DND-41 (cell line): Measurements from ENCODE around the gene SLC22A12.

Experiments used
- ATAC-seq: fragments of 200-7000 bp; cut with Tn5 transposase; 3 replicates; pipeline ENCODE4 v1.9.1; 2021; ENCODE audit warnings: low read depth; ENCODE audit not compliant: insufficient read depth
- DNase-seq: peaks from one replicate; pipeline ENCODE4 v3.0.0-alpha.2; 2020
- H2AFZ ChIP-seq: 2 replicates; pipeline ENCODE4 v1.6.0; 2012; ENCODE audit warnings: low read depth, low read length
- H3K27ac ChIP-seq: 2 replicates; pipeline ENCODE4 v1.5.1; 2012; ENCODE audit warnings: low read length, inconsistent platforms
- H3K27me3 ChIP-seq: fragments of 200-600 bp; sonication (generic); 2 replicates; pipeline ENCODE4 v1.6.0; 2012; ENCODE audit warnings: low read length, mild to moderate bottlenecking, inconsistent platforms; ENCODE audit not compliant: insufficient read depth, poor library complexity
- H3K36me3 ChIP-seq: 2 replicates; pipeline ENCODE4 v1.5.1; 2012; ENCODE audit warnings: low read length, inconsistent platforms; ENCODE audit not compliant: insufficient read depth
- H3K4me1 ChIP-seq: 2 replicates; pipeline ENCODE4 v1.5.1; 2012; ENCODE audit warnings: mild to moderate bottlenecking, low read length; ENCODE audit not compliant: insufficient read depth
- H3K4me2 ChIP-seq: 2 replicates; pipeline ENCODE4 v1.6.0; 2012; ENCODE audit warnings: mild to moderate bottlenecking, moderate library complexity, low read length, inconsistent platforms; ENCODE audit not compliant: insufficient read depth
- H3K4me3 ChIP-seq, 2 experiments: fragments of 200-600 bp in 1 of 2; shearing (Covaris generic) in 1 of 2; 2 replicates each; pipeline ENCODE4 v1.5.1; 2012 to 2016; ENCODE audit warnings: inconsistent platforms in 2 of 2, low read length in 2 of 2, mild to moderate bottlenecking in 2 of 2, low read depth in 1 of 2, moderate library complexity in 1 of 2
- H3K79me2 ChIP-seq: 2 replicates; pipeline ENCODE4 v1.6.0; 2012; ENCODE audit warnings: low read length, inconsistent platforms; ENCODE audit not compliant: insufficient read depth
- H3K9ac ChIP-seq: 2 replicates; pipeline ENCODE4 v1.6.0; 2012; ENCODE audit warnings: low read depth, mild to moderate bottlenecking, inconsistent platforms, low read length, moderate library complexity
- H3K9me3 ChIP-seq: 2 replicates; pipeline ENCODE4 v1.5.1; 2012; ENCODE audit warnings: low read length, moderate library complexity, mild to moderate bottlenecking, inconsistent platforms; ENCODE audit not compliant: insufficient read depth, severe bottlenecking
- H4K20me1 ChIP-seq: 2 replicates; pipeline ENCODE4 v1.6.0; 2012; ENCODE audit warnings: low read length; ENCODE audit not compliant: insufficient read depth
- CTCF ChIP-seq: IDR thresholded peaks from 2 replicates; pipeline ENCODE4 v1.5.1; 2012; ENCODE audit warnings: borderline replicate concordance, low read length, moderate library complexity, mild to moderate bottlenecking; ENCODE audit not compliant: poor library complexity, severe bottlenecking; ENCODE audit errors: extremely low read depth
- EZH2 ChIP-seq: IDR thresholded peaks from 3 replicates; pipeline ENCODE4 v1.6.1; 2012; ENCODE audit warnings: borderline replicate concordance, low read depth, mild to moderate bottlenecking, moderate library complexity, low read length, inconsistent platforms; ENCODE audit not compliant: severe bottlenecking

Gene SLC22A12

GRCh38 chr11:64622681-64623080 lies 31.7 kb downstream of the SLC22A12 start:
- Histone ChIP-seq H3K27me3 (no peaks in the 10 kb centered on the region), H2AFZ (no peak overlapping the region), H3K9ac (no peak overlapping the region), H3K4me3 (no peak overlapping the region), H3K4me1 (peaks cover 18% of the 10 kb centered on the region), H3K4me2 (no peak overlapping the region), H3K9me3 (no peaks in the 10 kb centered on the region), H3K79me2 (no peaks in the 10 kb centered on the region), H4K20me1 (no peaks in the 10 kb centered on the region), H3K27ac (no peak overlapping the region), H3K36me3 (no peaks in the 10 kb centered on the region)
- DNase-seq (no peak), ATAC-seq (no peak)
- no peak for TF ChIP-seq EZH2
- no peak for TF ChIP-seq CTCF

DNA sequence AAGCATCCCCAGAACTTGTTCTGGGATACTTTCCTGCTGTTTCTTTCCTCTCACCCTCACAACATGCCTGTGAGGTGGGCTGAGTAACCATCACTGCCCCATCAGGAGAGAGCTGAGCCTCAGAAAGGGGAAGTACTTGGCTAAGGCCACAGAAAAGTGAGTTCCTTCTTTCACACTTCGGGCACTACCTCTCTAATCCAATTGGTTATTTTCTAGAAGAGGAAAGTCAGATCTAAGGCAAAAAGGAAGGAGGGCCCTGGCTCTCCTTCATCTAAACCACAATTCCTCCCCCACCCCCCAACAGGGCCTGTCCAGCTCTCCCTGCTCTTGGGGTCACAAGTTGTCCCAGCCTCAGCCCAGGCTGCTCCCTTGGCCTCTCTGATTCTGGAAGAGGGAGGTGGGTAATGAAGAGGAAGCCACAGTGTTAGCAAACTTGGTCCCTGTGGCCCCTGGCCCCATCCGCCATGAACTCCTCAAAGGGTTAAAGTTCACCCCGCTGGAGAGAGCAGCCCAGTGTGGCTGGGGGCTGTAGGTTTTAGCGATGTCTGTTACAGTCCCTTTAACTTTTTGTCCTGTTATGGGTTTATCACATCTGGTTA lies 34.0 kb downstream of the SLC22A12 start:
- Histone ChIP-seq H3K27ac (no peak overlapping the region), H2AFZ (no peak overlapping the region), H3K9ac (no peak overlapping the region), H3K4me2 (no peak overlapping the region), H4K20me1 (0 out of 2 replicates have a peak, but pooled peaks cover 3% of the 10 kb centered on the region), H3K4me1 (peaks cover 18% of the 10 kb centered on the region), H3K36me3 (no peaks in the 10 kb centered on the region), H3K27me3 (no peaks in the 10 kb centered on the region), H3K79me2 (no peaks in the 10 kb centered on the region), H3K4me3 (no peak overlapping the region), H3K9me3 (no peaks in the 10 kb centered on the region)
- DNase-seq (no peak), ATAC-seq (no peak)
- TF ChIP-seq CTCF: no peak
- no peak for TF ChIP-seq EZH2

DNA sequence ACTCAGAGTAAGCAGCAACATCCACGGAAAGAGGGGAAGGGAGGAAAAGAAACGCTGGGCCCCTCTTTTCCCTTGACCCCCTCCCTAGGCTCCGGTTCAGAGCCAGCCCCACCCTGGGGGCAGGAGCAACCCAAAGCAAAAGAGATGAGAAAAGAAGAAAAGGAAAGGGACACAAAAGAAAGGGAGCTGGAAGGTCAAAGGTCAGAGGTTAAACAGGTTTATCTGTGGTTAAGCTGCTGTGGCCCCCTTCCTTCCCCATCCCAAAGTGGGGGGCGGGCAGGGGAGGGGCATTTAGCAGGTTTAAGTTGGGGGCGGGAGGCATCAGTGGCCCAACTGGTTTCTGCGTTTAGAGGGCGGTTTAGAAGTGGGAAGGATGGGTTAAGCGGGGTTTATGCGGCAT lies 35.6 kb downstream of the SLC22A12 start:
- Histone ChIP-seq H3K79me2 (no peaks in the 10 kb centered on the region), H3K4me2 (no peak overlapping the region), H3K27ac (no peak overlapping the region), H3K9ac (no peak overlapping the region), H3K4me3 (no peak overlapping the region), H4K20me1 (0 out of 2 replicates have a peak, but pooled peaks cover 3% of the 10 kb centered on the region), H3K36me3 (no peaks in the 10 kb centered on the region), H3K9me3 (no peaks in the 10 kb centered on the region), H3K4me1 (peaks cover 9% of the 10 kb centered on the region), H3K27me3 (no peaks in the 10 kb centered on the region), H2AFZ (no peak overlapping the region)
- ATAC-seq (no peak), DNase-seq (no peak)
- TF ChIP-seq EZH2: no peak
- TF ChIP-seq CTCF: no peak
